Common myeloid progenitor, CD34-positive (primary cell): ENCODE measurements around the gene TEAD1.
"Not testable (repeated sequence)": the region's sequence is repeated elsewhere in the genome, so short reads cannot be mapped to it uniquely, and the experiment has no call there.

Experiments
- CTCF ChIA-PET: fragments of 350-600 bp; sonication (Branson Sonifier 250); formaldehyde crosslinking; loops from one replicate; lab custom pipeline; 2021; ENCODE audit warnings: antibody characterized with exemption; lab: Charles Lee
- POLR2A ChIA-PET: fragments of 350-600 bp; sonication (Branson Sonifier 250); formaldehyde crosslinking; loops from one replicate; lab custom pipeline; 2021; ENCODE audit warnings: antibody characterized with exemption; lab: Charles Lee
- DNase-seq, 3 donors: peaks; one replicate each; pipeline versions ENCODE4 v3.0.0 to v3.0.0-alpha.2; 2013
- H3K27ac ChIP-seq, 2 experiments: 1 replicate in 1 of 2; 2 replicates in 1 of 2; pipeline ENCODE4 v1.7.0; 2013; ENCODE audit warnings: inconsistent platforms in 2 of 2, low read length in 2 of 2, mild to moderate bottlenecking in 2 of 2, low read depth in 1 of 2, moderate library complexity in 1 of 2; ENCODE audit not compliant: severe bottlenecking in 2 of 2, insufficient read depth in 1 of 2, poor library complexity in 1 of 2
- H3K27me3 ChIP-seq, 5 experiments: replicated peaks in 2 of 5; 1 replicate in 3 of 5; 2 replicates in 2 of 5; pipeline versions ENCODE4 v1.6.1 to v1.7.0; 2013; ENCODE audit warnings: low read length in 4 of 5, mild to moderate bottlenecking in 2 of 5, moderate library complexity in 2 of 5, inconsistent platforms in 1 of 5; ENCODE audit not compliant: insufficient read depth in 5 of 5, control insufficient read depth in 4 of 5
- H3K36me3 ChIP-seq, 4 experiments: 1 replicate in 2 of 4; 2 replicates in 2 of 4; pipeline versions ENCODE4 v1.6.1 to v1.7.0; 2013; ENCODE audit warnings: low read length in 3 of 4, control low read depth in 1 of 4, mild to moderate bottlenecking in 1 of 4; ENCODE audit not compliant: control insufficient read depth in 4 of 4, insufficient read depth in 4 of 4
- H3K4me1 ChIP-seq, 4 experiments: 1 replicate in 3 of 4; 2 replicates in 1 of 4; pipeline versions ENCODE4 v1.6.1 to v1.7.1; 2013; ENCODE audit warnings: low read length in 3 of 4, mild to moderate bottlenecking in 3 of 4, control low read depth in 1 of 4, inconsistent platforms in 1 of 4, moderate library complexity in 1 of 4; ENCODE audit not compliant: control insufficient read depth in 4 of 4, insufficient read depth in 4 of 4; ENCODE audit errors: control extremely low read depth in 1 of 4
- H3K4me3 ChIP-seq, 7 experiments: 1 replicate in 4 of 7; 2 replicates in 3 of 7; pipeline versions ENCODE4 v1.5.1 to v1.7.0; 2013; ENCODE audit warnings: mild to moderate bottlenecking in 7 of 7, low read length in 6 of 7, moderate library complexity in 6 of 7, inconsistent platforms in 2 of 7, low read depth in 2 of 7, control low read depth in 1 of 7; ENCODE audit not compliant: insufficient read depth in 4 of 7, control insufficient read depth in 1 of 7; ENCODE audit errors: extremely low read depth in 1 of 7
- H3K9me3 ChIP-seq, 5 experiments: 1 replicate in 4 of 5; 2 replicates in 1 of 5; pipeline versions ENCODE4 v1.6.1 to v1.7.1; 2013; ENCODE audit warnings: low read length in 4 of 5, mild to moderate bottlenecking in 2 of 5, inconsistent platforms in 1 of 5, low read depth in 1 of 5, moderate library complexity in 1 of 5; ENCODE audit not compliant: control insufficient read depth in 4 of 5, insufficient read depth in 2 of 5; ENCODE audit errors: control extremely low read depth in 1 of 5
- WGBS: methylation state at CpG from one replicate; pipeline ENCODE4 v1.1.5; 2013; ENCODE audit not compliant: insufficient coverage; 5-methylcytosine and 5-hydroxymethylcytosine counted together

The TEAD1 gene

GRCh38 chr11:12754021-12754420 is 79.8 kb downstream of the TEAD1 start:
- peaks cover 0 to 38% (median 9%) of the 10 kb centered on the region in 5 experiments for H3K27me3 ChIP-seq
- CTCF ChIA-PET: no interaction called here
- no peaks in the 10 kb centered on the region for H3K36me3 ChIP-seq
- no peak for DNase-seq
- 88% methylated on average over 1 of the region's 3 CpGs for WGBS
- no peak overlapping the region for H3K27ac ChIP-seq
- POLR2A ChIA-PET: no interaction called here
- H3K9me3 ChIP-seq: no peaks in the 10 kb centered on the region
- no peak overlapping the region for H3K4me3 ChIP-seq
- no peaks in the 10 kb centered on the region for H3K4me1 ChIP-seq

GRCh38 chr11:12754582-12755234 is 80.5 kb downstream of the TEAD1 start:
- Histone ChIP-seq H3K36me3 (no peaks in the 10 kb centered on the region), H3K4me1 (no peaks in the 10 kb centered on the region), H3K27ac (no peak overlapping the region), H3K27me3 (peaks cover 0 to 33% (median 7%) of the 10 kb centered on the region in 5 experiments), H3K4me3 (no peak overlapping the region), H3K9me3 (no peaks in the 10 kb centered on the region)
- ChIA-PET POLR2A (no interaction called here), CTCF (no interaction called here)
- no peak for DNase-seq
- WGBS: 90% methylated on average over 2 of the region's 3 CpGs

- POLR2A ChIA-PET: no interaction called here
- no peaks in the 10 kb centered on the region for H3K9me3 ChIP-seq
- no peak overlapping the region for H3K4me3 ChIP-seq
- H3K36me3 ChIP-seq: no peaks in the 10 kb centered on the region
- H3K4me1 ChIP-seq: no peaks in the 10 kb centered on the region
- H3K27me3 ChIP-seq: peaks cover 2 to 28% (median 10%) of the 10 kb centered on the region in 5 experiments
- no peak for DNase-seq
- WGBS: 84% methylated on average over 9 of the region's 9 CpGs
- no peak overlapping the region for H3K27ac ChIP-seq
- CTCF ChIA-PET: no interaction called here
These were observed 81.6 kb downstream of the TEAD1 start for GRCh38 chr11:12755510-12756453.

- CTCF ChIA-PET: no interaction called here
- H3K36me3 ChIP-seq: no peaks in the 10 kb centered on the region
These were observed 82.2 kb downstream of the TEAD1 start for GRCh38 chr11:12756454-12756806.

GRCh38 chr11:12756867-12757266 is 82.6 kb downstream of the TEAD1 start:
- H3K27me3 ChIP-seq: peaks cover 2 to 28% (median 8%) of the 10 kb centered on the region in 5 experiments
- H3K4me1 ChIP-seq: no peaks in the 10 kb centered on the region
- CTCF ChIA-PET: no interaction called here
- POLR2A ChIA-PET: no interaction called here
- 68% methylated on average over 2 of the region's 3 CpGs for WGBS
- H3K9me3 ChIP-seq: no peaks in the 10 kb centered on the region
- DNase-seq: no peak
- H3K36me3 ChIP-seq: no peaks in the 10 kb centered on the region
- H3K4me3 ChIP-seq: no peak overlapping the region
- H3K27ac ChIP-seq: no peak overlapping the region

More at GRCh38 chr11:12756454-12756806, 82.2 kb downstream of the TEAD1 start:
- no peak overlapping the region for H3K4me3 ChIP-seq
- no peak for DNase-seq
- no peak overlapping the region for H3K27ac ChIP-seq
- no CpG with 5 or more reads among the region's 1 CpG for WGBS
- peaks cover 2 to 28% (median 8%) of the 10 kb centered on the region in 5 experiments for H3K27me3 ChIP-seq
- H3K9me3 ChIP-seq: no peaks in the 10 kb centered on the region
- H3K4me1 ChIP-seq: no peaks in the 10 kb centered on the region
- POLR2A ChIA-PET: no interaction called here

- 93% methylated on average over 2 of the region's 2 CpGs for WGBS
- Histone ChIP-seq H3K27me3 (peaks cover 2 to 28% (median 8%) of the 10 kb centered on the region in 5 experiments), H3K36me3 (no peaks in the 10 kb centered on the region), H3K4me1 (no peaks in the 10 kb centered on the region), H3K4me3 (no peak overlapping the region), H3K9me3 (no peaks in the 10 kb centered on the region), H3K27ac (no peak overlapping the region)
- POLR2A ChIA-PET: no interaction called here
- CTCF ChIA-PET: no interaction called here
- no peak for DNase-seq
These were observed 83.2 kb downstream of the TEAD1 start for GRCh38 chr11:12757416-12757815.

GRCh38 chr11:12758117-12758516 is 83.9 kb downstream of the TEAD1 start:
- DNase-seq, CTCF ChIA-PET, POLR2A ChIA-PET, H3K9me3 ChIP-seq, H3K27ac ChIP-seq, H3K4me3 ChIP-seq, H3K4me1 ChIP-seq, H3K36me3 ChIP-seq: not testable (repeated sequence)
- H3K27me3 ChIP-seq: peaks cover 2 to 28% (median 8%) of the 10 kb centered on the region in 5 experiments
- WGBS: 100% methylated on average over 1 of the region's 6 CpGs
